Subcutaneous abdominal adipose tissue (tissue), 5 donors: Measurements from ENCODE around the gene CAV2.

Source experiments
- H3K27ac ChIP-seq: one replicate; pipeline ENCODE4 v1.7.0; 2013; ENCODE audit warnings: low read depth, mild to moderate bottlenecking, inconsistent platforms, low read length, moderate library complexity
- H3K27me3 ChIP-seq, 5 donors: one replicate each; pipeline ENCODE4 v1.7.0; 2013; ENCODE audit warnings: low read length in 5 of 5, inconsistent platforms in 1 of 5; ENCODE audit not compliant: control insufficient read depth in 5 of 5, insufficient read depth in 4 of 5
- H3K36me3 ChIP-seq, 5 donors: one replicate each; pipeline ENCODE4 v1.7.0; 2013; ENCODE audit warnings: low read length in 5 of 5; ENCODE audit not compliant: control insufficient read depth in 5 of 5, insufficient read depth in 5 of 5
- H3K4me1 ChIP-seq, 5 donors: one replicate each; pipeline ENCODE4 v1.7.0; 2013; ENCODE audit warnings: low read length in 5 of 5, mild to moderate bottlenecking in 3 of 5, moderate library complexity in 1 of 5; ENCODE audit not compliant: control insufficient read depth in 5 of 5, insufficient read depth in 5 of 5
- H3K4me3 ChIP-seq, 5 donors: one replicate each; pipeline ENCODE4 v1.7.0; 2013; ENCODE audit warnings: low read length in 5 of 5, low read depth in 1 of 5
- H3K9ac ChIP-seq, 5 donors: one replicate each; pipeline ENCODE4 v1.7.0; 2013; ENCODE audit warnings: low read length in 5 of 5, mild to moderate bottlenecking in 4 of 5, moderate library complexity in 3 of 5
- H3K9me3 ChIP-seq, 5 donors: one replicate each; pipeline ENCODE4 v1.7.0; 2013; ENCODE audit warnings: low read length in 5 of 5; ENCODE audit not compliant: control insufficient read depth in 5 of 5
- donor health status: healthy.
- donor health status: healthy.
- donor health status: healthy.
- donor health status: healthy.
- donor health status: healthy.

Gene CAV2

DNA sequence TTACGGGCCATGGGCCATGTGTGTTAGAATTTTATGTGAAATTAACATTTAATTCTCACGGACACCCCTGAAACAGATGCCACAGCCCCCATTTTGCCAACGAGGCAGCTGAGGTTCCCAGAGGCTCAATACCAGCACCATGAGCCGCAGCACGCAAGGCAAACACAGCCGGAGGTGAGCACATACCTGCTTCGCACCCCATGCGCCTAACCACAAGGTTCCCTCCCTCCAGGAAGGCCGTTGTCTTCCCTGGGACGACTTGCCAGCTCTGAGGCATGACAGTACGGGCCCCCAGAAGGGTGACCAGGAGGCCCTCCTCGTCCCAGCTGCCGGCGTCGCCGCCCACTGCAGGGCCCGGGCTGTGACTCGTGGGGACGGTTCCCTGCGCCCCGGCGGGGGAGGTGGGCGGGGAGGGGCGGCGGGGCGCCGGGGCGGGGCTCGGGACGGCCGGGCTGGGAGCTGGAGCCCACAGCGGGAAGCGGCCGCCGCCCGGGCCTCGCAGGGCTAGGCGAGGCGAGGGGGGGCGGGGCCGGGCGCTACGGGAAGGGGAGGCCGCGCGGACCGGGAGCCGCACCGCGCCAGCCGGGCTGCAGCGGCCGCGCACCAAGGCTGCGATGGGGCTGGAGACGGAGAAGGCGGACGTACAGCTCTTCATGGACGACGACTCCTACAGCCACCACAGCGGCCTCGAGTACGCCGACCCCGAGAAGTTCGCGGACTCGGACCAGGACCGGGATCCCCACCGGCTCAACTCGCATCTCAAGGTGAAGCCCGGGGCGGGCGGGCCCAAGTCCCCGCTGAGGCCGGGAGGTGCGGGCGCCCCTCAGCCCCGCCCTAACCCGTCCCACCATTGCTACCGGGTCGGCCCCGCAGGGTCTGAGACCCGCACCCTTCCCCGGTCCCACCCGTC, at the start of gene CAV2:
Gene CAV2 (plus strand): TSS at position 571 of the 910 bp plus-strand sequence. CDS start 44 bp downstream, at position 615.
- Histone ChIP-seq H3K36me3 (no peaks in the 10 kb centered on the region), H3K9me3 (no peaks in the 10 kb centered on the region), H3K27me3 (no peaks in the 10 kb centered on the region), H3K4me3 (peak within 1 kb of the TSS; percentile 75 to 99 (median 94)), H3K27ac (peak within 1 kb of the TSS; percentile 98), H3K4me1 (peaks cover 2 to 49% (median 35%) of the 10 kb centered on the region in 5 donors), H3K9ac (peak within 1 kb of the TSS; percentile 81 to 99 (median 93))

- H3K9ac ChIP-seq, result no peak overlapping the region
- peak overlapping the region; percentile 71 for H3K27ac ChIP-seq
Observed at GRCh38 chr7:116449950-116450349, 49.6 kb upstream of the CAV2 start.

GRCh38 chr7:116451957-116452729, 47.4 kb upstream of the CAV2 start:
- H3K36me3 ChIP-seq, result no peaks in the 10 kb centered on the region
- no peaks in the 10 kb centered on the region for H3K27me3 ChIP-seq
- H3K9me3 ChIP-seq, result no peaks in the 10 kb centered on the region
- no peak overlapping the region for H3K4me3 ChIP-seq
- H3K27ac ChIP-seq, result no peak overlapping the region
- H3K4me1 ChIP-seq, result peaks cover 0 to 13% (median 3%) of the 10 kb centered on the region in 5 donors
- no peak overlapping the region for H3K9ac ChIP-seq

More at GRCh38 chr7:116449950-116450349, 49.6 kb upstream of the CAV2 start:
- H3K4me3 ChIP-seq, result no peak overlapping the region
- H3K9me3 ChIP-seq, result no peaks in the 10 kb centered on the region
- H3K27me3 ChIP-seq, result no peaks in the 10 kb centered on the region
- H3K4me1 ChIP-seq, result peaks cover 0 to 18% (median 3%) of the 10 kb centered on the region in 5 donors
- H3K36me3 ChIP-seq, result no peaks in the 10 kb centered on the region

DNA sequence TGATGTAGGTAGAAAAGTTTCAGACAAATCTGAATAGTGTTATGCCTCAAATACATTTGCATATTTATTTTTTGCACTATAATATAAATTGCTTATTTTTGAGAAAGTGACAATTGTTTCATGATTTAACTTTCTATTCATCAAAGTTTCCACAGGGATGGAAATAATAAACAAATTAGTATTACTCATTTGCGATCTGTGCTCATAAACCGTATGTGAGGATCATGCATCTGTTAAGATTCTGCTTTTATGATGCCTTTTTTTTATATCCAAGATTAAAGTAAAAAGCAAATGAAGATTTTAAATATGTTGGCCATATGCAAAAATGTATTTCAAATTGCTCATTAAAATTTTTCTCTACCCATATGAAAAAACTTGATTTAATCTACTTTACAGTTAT, 45.2 kb upstream of the CAV2 start:
- Histone ChIP-seq H3K4me3 (no peak overlapping the region), H3K27ac (no peak overlapping the region), H3K36me3 (no peaks in the 10 kb centered on the region), H3K9me3 (no peaks in the 10 kb centered on the region), H3K4me1 (peaks cover 0 to 9% (median 3%) of the 10 kb centered on the region in 5 donors), H3K27me3 (no peaks in the 10 kb centered on the region), H3K9ac (no peak overlapping the region)

DNA sequence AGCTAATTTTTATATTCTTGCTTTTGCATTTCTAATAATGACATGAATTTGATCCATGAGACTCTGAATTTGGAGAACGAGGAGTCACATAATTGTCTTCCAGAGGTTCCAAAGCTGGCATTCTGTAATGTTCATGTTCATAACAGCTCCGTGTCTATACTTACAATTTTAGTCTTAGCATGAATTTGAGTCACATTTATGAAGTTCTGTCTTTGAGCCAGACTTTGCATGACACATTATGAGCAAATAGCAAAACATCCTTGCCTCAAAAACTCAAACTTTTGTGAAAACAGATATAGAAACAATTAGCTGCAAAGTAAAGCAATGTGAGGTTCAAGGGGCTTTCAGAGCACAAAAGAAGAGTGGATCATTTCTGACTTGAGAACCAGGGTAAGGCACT, 44.5 kb upstream of the CAV2 start:
- H3K9ac ChIP-seq, result no peak overlapping the region
- no peaks in the 10 kb centered on the region for H3K27me3 ChIP-seq
- H3K4me1 ChIP-seq, result peaks cover 0 to 4% (median under 1%) of the 10 kb centered on the region in 5 donors
- no peak overlapping the region for H3K27ac ChIP-seq
- H3K4me3 ChIP-seq, result no peak overlapping the region
- no peaks in the 10 kb centered on the region for H3K9me3 ChIP-seq
- no peaks in the 10 kb centered on the region for H3K36me3 ChIP-seq

DNA sequence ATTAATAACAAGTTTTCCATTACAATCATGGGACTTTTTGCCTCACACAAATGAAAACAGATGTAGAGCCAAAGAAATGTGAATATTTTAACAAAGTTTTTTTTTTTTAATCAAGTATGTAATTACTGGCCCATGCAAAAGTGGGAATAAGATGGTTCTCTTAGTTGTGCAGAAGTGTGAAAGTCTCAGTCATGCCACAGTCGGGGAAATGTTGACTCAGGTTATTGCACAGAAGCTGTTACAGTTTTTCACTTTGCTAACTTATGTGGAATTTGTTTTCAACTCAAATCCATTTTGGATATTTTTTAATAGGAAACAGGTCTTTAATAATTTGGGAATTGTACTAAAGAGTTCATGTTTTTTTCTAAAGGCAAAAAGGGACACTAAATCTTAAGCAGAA, 44.0 kb upstream of the CAV2 start:
- no peak overlapping the region for H3K9ac ChIP-seq
- no peak overlapping the region for H3K4me3 ChIP-seq
- no peaks in the 10 kb centered on the region for H3K27me3 ChIP-seq
- no peaks in the 10 kb centered on the region for H3K36me3 ChIP-seq
- H3K27ac ChIP-seq, result no peak overlapping the region
- no peaks in the 10 kb centered on the region for H3K9me3 ChIP-seq
- no peaks in the 10 kb centered on the region for H3K4me1 ChIP-seq

DNA sequence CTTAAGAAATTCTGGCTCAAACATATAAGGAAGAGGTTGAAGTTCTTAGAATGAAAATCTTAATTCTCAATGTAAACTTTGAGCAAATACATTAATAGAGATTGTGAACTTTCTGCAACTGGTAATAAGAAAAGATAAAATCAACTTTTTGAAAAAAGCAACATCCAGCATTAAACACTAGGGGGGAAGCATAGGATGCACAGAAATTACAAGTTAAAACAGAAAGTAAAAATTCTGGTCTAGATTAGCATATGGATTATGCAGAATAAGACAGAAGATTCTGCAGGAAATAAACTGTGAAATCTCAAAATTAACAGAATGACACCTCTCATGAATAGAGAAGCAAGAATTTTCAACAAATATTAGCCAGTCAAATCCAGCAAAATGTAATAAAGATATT, 38.0 kb upstream of the CAV2 start:
- Histone ChIP-seq H3K4me1 (peaks cover 0 to 5% (median 2%) of the 10 kb centered on the region in 5 donors), H3K36me3 (no peaks in the 10 kb centered on the region), H3K27ac (no peak overlapping the region), H3K9ac (no peak overlapping the region), H3K27me3 (no peaks in the 10 kb centered on the region), H3K4me3 (no peak overlapping the region), H3K9me3 (no peaks in the 10 kb centered on the region)

DNA sequence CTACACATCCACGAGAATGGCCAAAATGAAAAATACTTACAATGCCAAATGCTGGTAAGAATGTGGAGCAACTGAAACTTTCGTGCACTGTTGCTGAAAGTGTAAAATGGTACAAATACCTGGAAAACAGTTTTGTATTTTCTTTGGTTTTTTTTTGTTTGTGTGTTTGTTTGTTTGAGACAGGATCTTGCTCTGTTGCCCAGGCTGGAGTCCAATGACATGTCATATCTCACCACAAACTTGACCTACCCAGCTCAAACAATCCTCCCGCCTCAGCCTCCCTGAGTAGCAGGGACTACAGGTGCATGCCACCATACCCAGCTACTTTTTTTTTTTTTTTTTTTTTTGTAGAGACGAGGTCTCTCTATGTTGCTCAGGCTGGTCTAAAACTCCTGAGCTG, 35.6 kb upstream of the CAV2 start:
- no peaks in the 10 kb centered on the region for H3K27me3 ChIP-seq
- no peak overlapping the region for H3K4me3 ChIP-seq
- no peaks in the 10 kb centered on the region for H3K36me3 ChIP-seq
- H3K4me1 ChIP-seq, result peaks cover 0 to 6% (median 4%) of the 10 kb centered on the region in 5 donors
- no peak overlapping the region for H3K9ac ChIP-seq
- H3K27ac ChIP-seq, result no peak overlapping the region
- no peaks in the 10 kb centered on the region for H3K9me3 ChIP-seq

DNA sequence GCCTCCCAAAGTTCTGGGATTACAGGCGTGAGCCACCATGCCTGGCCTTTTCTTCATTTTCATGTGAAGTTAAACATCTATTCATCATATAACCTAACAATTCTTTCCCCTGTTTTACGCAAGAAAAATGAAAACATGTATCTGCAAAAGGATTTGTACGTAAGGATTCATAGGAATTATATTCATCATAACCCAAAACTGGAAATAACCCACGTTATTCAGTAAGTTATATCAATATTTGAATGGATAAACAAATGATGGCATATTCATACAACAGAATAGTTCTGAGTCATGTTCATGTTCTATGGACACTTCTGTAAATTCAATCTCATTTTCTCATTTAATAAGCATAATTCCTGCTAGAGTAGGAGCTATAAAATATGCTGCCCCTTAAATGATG, 35.2 kb upstream of the CAV2 start:
- H3K27me3 ChIP-seq, result no peaks in the 10 kb centered on the region
- peaks cover 0 to 6% (median 4%) of the 10 kb centered on the region in 5 donors for H3K4me1 ChIP-seq
- H3K4me3 ChIP-seq, result no peak overlapping the region
- no peaks in the 10 kb centered on the region for H3K9me3 ChIP-seq
- H3K9ac ChIP-seq, result no peak overlapping the region
- no peaks in the 10 kb centered on the region for H3K36me3 ChIP-seq
- no peak overlapping the region for H3K27ac ChIP-seq

DNA sequence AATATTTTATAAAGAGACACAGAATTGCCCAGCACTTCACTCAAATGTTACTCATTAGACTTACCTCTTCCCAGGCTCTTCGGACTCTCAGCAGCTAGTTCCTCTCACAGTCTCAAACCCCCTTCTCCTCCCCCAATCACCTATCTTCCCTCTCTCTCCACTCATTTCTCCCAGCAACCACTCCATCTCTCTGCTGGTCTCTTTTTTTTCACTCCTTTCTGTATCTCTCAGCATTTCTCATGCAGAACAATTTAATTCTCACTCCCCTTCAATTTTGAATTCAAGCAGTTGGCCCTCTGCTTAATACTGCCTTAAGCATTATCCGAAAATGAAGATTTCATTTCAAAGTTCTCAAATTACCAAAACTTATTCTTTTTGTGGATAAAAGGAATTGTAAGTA, 34.4 kb upstream of the CAV2 start:
- no peaks in the 10 kb centered on the region for H3K9me3 ChIP-seq
- no peak overlapping the region for H3K9ac ChIP-seq
- no peaks in the 10 kb centered on the region for H3K27me3 ChIP-seq
- peaks cover 0 to 6% (median 4%) of the 10 kb centered on the region in 5 donors for H3K4me1 ChIP-seq
- no peak overlapping the region for H3K4me3 ChIP-seq
- no peak overlapping the region for H3K27ac ChIP-seq
- H3K36me3 ChIP-seq, result no peaks in the 10 kb centered on the region
